ENCODE results near the gene SLC4A11.
A peak's percentile ranks its signal among the peaks of the same experiment; 100 is the strongest.

Gene SLC4A11

DNA sequence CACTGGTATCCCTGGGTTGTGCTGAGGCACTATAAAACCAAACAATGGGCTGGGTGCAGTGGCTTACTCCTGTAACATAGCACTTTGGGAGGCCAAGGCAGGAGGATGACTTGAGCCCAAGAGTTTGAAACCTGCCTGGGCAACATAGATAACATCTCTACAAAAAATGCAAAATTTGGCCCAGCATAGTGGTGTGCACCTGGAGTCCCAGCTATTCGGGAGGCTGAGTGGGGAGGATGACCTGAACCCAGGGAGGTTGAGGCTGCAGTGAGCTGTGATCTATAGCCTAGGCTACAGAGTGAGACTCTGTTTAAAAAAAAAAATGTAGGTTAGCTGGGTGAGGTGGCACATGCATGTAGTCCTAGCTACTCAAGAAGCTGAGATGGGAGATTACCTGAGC is 7.7 kb upstream of the SLC4A11 start:
- DNase-seq (ENCODE audit: low read depth in 2 of 2) = no peak

DNA sequence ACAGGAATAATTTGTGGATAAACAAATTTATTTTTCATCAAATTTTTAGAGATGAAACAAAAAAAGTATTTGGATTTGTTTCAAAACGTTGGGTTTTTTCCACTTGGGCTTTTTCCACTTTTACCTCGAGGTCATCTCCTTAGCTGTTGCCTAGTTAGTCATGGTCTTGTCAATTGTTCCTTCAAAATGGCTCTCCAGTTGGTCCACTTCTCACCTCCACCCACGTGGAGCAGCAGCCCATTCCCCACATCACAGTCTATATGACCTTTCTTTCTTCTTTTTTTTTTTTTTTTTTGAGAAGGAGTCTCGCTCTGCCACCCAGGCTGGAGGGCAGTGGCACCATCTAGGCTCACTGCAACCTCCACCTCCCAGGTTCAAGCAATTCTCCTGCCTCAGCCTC is 6.7 kb upstream of the SLC4A11 start:
- DNase-seq (ENCODE audit: low read depth in 2 of 2) = no peak

DNA sequence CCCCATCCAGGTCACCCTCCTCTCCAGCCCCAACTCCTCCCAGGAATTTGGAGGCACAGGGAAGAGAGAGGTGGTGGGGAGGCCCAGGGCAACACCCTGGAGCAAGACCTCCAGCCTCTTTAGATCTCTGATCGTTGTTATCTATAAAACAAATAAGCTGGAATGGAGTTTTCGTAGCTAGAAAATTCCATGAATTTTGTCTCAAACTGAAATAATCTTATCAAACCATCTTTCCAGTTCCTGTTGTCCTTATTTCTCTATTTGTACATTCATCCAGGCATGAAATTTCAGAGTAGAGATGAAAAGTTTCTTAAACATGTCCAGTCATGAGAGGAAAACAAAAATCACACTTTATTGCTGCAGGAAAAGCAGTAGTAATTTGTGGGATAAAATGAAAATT is 6.2 kb upstream of the SLC4A11 start:
- no peak for DNase-seq (ENCODE audit: low read depth in 2 of 2)

DNA sequence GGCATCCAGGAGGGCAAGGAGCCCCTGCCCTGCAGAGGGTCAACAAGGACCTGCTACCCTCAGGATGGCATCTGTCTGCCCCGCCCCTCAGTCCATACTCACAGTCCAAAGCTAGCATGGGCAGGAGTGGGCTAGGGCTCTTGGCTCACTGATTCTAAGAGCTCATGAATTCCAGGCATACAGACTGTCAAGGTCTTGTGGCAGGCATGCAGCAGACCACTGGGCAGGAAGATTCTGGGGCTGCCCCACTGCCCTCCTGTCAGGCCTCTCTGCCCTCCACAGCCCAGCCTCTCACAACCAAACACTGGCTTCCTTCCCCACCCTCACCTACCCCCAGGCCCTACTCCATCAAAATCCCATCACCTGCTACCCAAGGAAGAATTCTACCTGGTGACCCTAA is 5.6 kb upstream of the SLC4A11 start:
- DNase-seq (ENCODE audit: low read depth in 2 of 2) = no peak

DNA sequence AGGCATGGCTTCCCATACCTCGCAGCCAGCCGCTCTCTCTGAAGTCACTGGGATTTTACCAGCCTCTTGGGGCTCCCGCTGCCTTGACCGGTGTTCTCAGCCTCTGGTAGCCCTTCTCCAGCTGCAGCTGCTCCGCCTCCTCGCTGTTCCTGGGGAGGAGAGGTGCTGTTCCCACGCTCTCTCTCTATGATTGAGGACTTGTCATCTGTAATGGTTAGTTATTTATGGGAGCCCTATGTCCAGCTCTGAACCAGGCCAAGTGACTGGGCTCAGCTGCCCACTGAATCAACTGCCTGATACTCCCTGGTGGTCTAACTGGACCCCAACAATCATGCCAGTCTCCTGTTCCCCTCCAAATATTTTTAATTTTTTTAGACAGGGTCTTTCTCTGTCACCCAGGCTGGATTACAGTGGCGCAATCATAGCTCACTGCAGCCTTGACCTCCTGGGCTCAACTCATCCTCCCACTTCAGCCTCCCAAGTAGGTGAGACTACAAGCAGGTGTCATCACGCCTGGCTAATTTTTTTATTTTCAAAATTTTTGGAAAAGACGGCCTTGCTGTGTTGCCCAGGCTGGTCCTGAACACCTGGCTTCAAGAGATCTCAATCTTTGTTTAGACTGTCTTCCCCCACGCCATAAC is 4.8 kb upstream of the SLC4A11 start:
- DNase-seq (ENCODE audit: low read depth in 2 of 2) = no peak

DNA sequence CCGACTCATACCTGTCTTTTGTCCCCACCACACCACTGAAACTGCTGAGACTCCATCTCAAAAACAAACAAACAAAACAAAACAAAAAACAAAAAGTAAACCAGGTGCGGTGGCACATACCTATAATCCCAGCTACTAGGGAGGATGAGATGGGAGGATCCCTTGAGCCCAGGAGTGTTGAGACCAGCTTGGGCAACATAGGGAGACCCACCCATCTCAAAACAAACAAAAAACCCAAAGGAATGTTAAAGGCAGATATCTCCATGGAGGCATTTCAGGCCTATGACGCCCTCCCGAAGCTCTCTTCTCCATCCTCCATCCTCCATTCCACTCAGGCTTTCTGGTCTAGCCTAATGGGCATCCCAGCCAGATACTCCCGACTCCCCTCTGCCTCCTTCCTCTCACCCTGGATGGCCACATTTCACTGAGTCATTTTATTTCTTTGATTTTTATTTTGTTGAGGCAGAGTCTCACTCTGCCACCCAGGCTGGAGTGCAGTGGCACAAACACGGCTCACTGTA is 3.2 kb upstream of the SLC4A11 start:
- no peak for DNase-seq (ENCODE audit: low read depth in 2 of 2)

DNA sequence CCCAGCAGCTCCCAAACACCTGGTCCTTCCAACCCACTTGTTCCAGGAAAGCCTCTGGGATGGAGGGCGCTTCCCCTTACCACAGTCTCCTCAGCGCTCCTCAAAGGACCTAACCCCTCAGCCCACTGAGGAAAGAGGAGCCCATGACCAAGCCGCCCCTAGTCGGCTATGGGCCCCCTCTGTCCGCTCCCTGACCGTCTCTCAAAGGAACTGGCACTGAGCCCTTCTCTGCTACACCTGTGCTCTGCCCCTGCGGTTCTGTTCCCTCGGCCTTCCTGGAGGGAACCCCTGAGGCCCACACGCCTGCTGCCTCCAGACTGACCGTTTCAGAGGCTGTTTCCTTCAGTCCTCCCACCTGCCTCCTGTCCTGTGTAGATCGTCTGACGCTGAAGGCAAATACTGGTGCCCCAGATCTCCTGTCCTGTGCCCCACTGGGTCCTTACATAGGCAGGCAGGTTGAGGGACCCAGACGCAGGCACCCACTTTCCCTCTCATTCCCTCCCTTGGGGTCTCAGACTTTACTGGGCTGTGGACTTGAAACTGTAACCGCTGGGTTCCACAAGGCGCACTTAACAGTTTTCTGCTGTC is 1.9 kb upstream of the SLC4A11 start:
- no peak for DNase-seq (ENCODE audit: low read depth in 2 of 2)

DNA sequence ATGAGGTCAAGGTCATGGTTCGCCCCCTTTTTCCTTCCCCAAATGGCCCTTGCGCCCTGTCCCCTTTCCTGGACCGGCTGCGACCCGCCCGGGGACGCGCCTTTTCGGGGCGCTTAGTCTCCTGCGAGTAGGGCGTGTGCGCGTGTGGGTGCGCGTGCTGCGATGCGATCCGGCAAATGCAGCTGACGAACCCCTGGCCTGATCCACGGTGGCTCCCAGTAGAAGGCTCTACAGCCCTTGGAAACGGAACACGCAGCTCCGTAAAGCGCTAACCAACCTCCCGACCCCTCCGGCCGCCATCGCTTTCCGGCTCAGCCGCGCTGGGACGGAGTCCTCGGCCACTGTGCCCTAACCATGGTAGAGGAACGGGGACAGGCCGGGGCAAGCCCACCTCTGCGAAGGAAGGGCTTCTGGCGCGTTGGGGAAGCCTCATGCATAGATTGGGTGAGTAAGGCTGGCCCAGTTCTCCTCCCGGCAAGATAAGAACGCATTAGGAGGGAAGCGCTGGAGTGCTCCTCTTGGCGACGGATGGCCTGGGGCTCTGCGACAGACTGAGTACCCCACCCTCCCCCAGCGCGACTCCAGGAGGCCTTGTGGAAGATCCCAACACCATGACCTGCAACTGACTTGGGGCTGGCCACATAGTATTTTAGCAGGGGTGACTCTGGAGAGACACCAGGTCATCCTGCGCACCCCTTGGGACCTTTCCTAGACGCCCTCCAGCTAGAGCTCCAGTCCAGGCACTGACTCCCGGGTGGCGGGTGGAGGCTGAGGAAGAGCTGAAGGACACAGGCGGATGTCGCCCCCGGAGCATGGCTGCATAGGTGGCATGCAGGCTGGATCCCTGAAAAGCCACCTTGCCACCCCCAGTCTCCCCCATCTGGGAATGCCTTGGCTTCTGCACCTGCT is 1.1 kb upstream of the SLC4A11 start:
- no peak for DNase-seq (ENCODE audit: low read depth in 2 of 2)

DNA sequence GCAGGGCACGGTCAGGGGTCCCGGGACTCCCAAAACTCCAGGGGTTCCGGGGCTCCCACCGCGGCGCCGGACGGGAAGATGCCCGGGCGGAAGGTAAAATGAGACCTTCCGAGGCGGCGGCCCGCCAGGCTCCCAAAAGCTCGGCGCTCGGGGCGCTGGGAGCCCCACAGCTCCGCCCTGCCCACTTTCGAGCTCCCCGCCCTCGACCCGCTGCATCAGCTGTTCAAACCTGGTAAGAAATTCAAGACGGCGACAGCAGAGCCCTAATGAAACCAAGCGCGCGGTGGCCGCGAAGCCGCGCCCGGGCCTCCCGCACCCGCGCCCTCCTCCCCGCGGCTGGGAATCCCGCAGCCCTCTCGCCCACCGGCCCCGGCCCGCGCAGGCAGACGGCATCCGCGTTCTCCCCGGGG is 369 bp downstream of the SLC4A11 start:
- peak in 1 of 2 donors; percentile 42 for DNase-seq (ENCODE audit: low read depth in 2 of 2)

DNA sequence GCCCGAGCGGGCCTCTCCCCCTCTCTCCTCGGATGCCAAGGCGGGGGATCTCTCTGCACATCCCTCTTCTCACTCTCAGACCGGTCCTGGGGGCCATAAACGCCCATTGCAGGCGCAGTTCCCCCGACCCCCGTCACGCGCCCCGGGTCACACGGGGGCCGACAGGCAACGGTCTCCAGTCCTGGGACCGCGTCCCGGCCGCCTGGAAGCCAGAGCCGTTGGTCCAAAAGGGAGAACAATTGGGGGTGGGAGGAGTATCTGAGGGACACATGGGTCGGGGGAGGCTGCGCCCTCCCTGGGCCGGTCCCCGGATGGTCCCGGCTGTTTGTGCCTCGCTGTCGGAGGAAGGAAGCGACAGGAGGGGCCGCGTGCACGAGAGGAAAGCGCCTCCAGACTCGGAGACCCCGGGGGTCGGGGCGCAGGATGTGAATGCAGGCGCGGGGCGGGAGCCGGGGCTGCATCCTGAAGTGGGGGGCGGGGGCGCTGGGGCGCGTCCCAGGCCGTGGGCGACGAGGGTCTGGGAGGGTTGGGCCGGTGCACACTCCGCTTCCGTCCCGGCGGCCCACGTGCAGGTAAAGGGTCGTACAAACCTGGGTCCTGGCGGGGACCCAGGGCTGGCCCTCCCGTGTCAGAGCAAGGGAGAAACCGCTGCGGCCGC is 903 bp downstream of the SLC4A11 start:
- DNase-seq (ENCODE audit: low read depth in 2 of 2) = no peak

DNA sequence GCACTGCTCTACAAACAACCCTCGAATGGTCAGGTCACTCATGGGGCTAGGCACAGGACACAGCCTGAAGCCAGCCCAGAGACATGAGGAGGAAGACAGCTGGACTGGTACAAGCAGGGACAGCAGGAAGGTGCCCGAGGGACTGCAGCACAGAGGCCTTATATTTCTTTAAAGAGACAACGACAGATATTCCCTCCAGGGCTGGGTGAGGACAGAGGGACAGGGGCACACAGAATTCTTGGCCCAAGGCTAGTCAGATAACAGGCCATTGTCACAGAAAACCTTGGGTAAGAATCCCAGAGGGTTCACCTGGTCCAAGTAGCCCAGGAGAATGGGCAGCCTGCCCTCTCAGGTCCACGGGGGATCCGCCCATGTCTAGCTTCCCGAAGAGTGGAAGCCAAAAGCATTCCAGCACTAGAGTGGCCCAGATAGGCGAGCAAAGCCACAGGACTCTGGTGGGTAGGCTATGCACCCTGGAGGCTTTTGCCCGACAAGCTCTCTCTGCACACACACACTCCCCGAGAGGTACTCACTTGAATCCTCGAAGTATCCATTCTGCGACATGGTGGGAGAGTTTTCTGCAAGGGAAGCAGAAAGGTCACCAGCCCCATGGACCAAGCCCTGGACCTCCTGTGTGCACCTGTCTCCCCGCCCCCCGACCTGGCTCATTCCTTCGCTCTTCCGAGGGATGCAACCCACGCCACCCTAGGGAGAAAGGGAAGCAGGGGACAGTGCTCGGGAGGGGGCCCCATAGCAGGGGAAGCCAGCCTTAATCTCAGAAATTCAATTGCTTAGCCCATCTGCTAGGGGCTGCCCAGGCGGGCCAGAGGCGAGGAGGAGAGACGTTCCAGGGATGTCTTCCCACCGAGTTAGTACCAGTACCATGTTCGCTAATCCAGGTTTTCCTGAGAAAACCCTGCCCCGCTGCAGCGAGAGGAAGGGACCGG is 1.7 kb downstream of the SLC4A11 start:
- no peak for DNase-seq (ENCODE audit: low read depth in 2 of 2)

DNA sequence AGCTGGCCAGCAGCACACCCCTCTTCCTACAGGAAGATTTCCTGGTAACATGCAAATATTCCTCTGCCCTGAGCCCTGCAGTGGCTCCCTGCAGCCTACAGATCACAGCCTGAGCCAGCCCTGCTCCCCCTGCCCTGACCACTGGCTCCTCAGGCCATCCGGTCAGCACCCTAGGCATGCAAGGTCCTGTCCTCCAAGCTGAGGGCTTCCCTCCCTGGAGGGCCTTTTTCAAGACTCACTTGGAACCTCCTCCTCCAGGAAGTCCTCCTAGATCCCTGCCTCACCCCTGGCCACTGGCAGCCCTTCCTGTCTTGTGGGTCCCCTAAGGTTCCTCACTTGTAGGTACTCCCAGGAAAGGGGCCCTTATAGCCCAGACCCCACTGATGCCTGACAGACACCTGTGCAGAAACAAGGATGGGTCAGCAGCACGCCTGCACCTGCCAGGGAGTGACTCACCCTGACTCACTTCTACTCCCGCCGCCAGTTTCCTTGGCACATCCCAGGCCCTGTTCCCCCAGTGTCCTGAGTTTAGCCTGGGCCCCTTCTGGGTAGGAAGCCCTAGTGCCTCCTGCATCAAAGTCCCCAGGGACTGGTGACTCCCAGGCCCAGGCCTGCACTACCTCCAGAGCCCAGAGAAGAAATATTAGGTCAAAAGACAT is 3.2 kb downstream of the SLC4A11 start:
- DNase-seq (ENCODE audit: low read depth in 2 of 2) = no peak

DNA sequence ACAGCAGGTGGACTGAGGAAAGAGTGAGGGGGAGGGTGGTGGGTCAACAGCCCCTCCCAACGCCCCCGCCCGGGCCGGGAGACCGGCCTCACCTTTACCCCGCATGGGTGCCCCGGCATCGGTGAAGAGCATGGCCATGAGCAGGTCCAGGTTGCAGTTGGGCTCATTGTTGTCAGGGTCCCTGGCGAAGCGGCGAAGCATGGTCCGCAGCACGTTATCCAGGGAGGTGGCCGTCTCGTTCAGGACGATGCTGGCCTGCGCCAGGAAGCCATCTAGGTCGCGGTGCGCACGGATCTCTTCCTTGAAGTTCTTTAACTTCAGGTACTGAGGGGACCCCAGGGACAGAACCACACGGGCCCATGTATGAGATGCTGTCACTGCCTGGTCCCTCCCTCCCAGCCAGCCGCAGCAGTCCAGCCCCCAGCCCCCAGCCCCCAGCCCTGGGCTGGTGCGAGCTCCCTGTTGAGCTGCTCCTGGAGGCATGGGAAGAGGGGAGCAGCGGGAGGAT is 4.9 kb downstream of the SLC4A11 start:
- DNase-seq (ENCODE audit: low read depth in 2 of 2) = no peak

DNA sequence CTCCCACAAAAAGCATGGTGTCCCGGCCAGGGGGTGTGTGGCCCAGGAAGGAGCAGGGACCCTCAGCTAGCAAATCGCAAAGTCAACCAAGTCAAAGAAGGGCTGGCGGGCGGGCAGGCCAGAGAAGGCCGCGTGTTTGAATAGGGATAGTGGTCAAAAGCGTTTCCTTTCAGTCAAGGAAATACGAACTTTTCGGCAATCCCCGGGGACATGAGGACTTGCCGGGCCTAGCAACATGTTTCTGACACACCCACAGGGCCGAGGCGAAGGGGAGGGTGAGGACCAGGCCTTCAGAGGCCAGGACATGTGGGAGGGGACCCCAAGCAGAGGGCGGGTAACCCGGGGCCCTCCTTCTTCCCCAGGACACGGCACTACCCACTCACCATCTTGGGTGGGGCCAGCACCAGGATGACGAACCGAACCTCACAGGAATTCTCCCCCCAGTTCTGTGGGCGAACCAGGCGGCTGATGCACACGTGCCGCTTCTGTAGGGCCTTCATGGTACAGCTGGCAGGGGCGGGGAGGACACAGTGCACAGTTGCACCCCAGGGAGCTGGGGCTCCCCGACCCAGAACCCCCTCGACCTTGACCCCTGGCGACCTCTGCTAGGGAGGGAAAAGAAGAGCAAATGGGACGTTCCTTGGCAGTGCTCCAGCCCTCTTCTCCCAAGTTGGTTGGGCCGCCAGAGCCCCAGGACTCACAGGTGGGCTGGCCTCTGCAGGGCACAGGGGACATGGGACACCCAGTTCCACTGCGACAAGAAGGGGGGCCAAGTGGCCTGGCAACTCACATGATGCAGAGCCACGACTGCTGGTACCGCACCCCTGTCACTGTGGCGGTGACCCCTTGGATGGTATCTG is 5.6 kb downstream of the SLC4A11 start:
- no peak for DNase-seq (ENCODE audit: low read depth in 2 of 2)

DNA sequence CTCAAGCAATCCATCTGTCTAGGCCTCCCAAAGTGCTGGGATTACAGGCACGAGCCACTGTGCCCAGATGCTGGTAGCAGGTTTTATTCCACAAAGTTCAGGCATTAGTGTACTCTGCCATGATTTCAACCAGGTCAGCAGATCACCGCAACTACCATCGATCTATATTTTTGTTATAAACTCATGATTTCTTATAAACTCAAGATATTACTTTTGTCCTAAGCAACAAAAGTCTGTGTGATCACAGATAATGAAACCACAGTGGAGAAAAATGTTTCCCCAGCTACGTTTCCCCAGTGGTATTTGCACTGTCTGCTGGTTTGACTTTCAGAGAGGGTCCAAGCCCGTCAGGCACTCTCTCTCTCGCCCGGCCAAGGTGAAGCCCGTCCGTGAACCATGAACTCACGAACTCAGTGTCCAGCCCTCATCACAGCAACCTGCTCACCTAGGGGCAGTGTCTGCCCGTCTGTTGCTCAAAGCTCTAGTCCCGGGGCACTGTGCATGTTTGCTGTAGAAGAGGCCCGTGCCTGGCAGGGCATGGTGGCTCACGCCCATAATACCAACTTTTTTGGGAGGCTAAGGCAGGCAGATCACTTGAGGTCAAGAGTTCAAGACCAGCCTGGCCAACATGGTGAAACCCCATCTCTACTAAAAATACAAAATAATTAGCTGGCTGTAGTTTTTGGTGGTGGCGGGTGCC is 7.0 kb downstream of the SLC4A11 start:
- DNase-seq (ENCODE audit: low read depth in 2 of 2) = no peak

DNA sequence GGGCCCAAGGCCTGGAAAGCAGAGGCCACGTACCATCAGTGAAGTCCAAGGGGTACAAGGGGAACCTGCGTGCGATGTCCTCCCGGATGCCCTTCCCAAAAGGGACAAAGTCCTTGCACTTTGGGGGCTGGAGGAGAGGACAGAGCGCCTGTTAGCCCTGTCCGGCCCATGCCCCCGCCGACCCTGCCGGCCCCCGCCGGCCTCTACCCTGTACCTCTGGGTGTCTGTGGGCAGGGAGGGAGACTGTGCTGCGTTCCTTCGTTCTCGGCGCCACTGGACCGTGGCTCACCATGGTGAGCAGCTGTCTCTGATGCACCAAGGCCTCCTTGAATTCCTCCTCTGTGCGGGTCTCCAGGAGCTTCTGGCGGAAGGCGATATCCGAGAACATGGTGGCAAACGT is 7.9 kb downstream of the SLC4A11 start:
- no peak for DNase-seq (ENCODE audit: low read depth in 2 of 2)

DNA sequence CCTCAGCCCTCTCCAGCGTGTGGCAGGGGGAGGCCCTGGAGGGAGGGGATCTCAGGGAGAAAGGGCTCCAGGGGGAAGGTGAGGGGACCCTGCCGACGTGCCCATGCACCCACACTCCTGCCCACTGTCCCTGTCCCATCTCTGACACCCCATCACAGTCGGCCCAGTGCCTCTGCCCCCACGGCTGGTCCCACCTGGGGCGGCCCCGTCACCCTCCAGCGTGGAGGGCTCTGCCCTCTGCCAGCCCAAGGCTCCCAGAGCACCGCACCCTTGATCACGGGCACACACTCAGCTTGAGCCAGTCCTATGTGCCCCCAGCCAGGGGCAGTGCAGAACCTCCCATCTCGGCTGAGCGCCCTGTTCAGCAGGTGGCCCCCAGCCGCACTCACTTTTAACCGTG is 9.2 kb downstream of the SLC4A11 start:
- DNase-seq (ENCODE audit: low read depth in 2 of 2) = no peak

DNA sequence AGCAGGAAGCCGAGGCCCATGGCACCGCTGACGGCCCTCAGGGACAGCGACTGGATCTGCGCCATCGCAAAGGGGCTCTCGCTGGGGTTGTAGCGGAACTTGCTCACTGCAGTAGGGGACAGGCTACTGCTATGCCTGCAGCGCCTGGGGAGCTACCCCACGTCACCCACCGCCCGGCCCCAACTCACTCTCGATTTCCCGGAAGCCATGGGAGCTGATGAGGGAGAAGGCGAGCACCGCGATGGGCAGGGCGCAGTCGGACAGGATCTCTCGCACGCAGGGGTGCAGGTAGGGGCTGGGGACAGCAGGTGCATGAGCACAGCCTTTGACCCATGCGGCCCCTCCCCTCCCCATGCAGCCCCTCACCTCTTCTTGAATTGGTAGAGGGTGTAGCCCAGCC is 9.8 kb downstream of the SLC4A11 start:
- DNase-seq (ENCODE audit: low read depth in 2 of 2) = no peak

DNA sequence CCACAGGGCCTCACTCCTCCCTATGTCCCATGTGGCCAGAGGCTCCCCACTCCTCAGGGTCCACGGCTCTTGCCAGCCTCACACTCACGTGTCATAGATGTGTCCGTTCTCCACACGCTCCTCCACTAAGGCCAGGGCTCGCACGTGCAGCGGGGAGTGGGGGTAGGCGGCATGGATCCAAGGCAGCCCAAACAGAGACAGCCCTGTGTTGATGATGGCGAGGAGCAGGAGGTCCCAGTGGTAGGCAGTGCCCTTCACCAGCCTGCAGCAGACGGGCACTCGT is 10.3 kb downstream of the SLC4A11 start:
- no peak for DNase-seq (ENCODE audit: low read depth in 2 of 2)

Measured in stimulated activated CD4-positive, alpha-beta T cell treated with anti-CD3 and anti-CD28 coated beads, Interleukin-15, amount 100 ng/mL, for 48 hours (primary cell).